ENCODE measurements around the gene NALF2.

NALF2 gene

DNA sequence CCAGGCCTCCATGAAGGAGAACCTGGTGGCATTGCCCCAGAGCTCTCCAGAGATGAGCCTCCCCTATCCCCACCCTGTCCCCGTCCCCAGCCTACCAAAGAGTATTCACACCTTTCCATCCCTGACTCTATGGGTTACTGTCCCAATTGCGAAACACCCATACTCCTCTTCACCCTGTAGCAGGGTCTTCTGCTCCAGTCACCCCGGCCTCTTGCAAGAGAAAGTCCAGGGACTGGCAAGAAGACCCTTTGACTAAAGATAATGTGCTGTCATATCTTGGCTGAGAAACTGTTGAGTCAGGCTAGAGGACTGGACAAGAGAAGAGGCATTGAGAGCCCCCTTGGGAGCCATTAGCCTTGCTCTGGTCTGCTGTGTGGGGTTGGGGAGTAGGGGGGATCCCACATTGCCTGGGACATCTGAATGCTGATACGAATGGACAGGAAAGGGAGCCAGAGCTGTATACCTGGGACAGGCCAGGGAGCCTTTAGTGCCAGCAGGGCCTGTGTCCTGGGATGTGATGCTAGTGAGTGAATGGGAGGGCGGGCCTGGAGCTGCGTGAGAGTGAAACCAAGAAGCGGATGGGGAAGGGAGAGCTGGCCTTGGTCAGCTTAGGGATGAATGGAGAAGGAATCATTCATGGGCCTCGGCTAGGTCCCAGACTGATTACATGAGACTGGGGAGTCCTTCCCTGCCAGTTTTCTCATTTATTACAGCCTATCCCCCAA is 27.1 kb downstream of the NALF2 start:
- CTCF ChIA-PET: interaction anchor here (0.6 to 1.3 kb wide), 2 partner anchors 11 to 610 kb away, joined by 3 read pairs; no protein-coding TSS in a partner anchor
- Histone ChIP-seq H3K27ac (ENCODE audit: extremely low read depth, low read depth, low read length) (no peak overlapping the region), H3K4me1 (ENCODE audit: control insufficient read depth, insufficient read depth, low read length) (no peaks in the 10 kb centered on the region), H3K9me3 (ENCODE audit: control insufficient read depth, insufficient read depth, low read depth, low read length) (peaks cover 2% of the 10 kb centered on the region; the same call in 1 of the 2 replicates), H3K36me3 (ENCODE audit: control insufficient read depth in 2 of 2, insufficient read depth in 1 of 2, low read length in 2 of 2) (no peaks in the 10 kb centered on the region), H3K4me3 (ENCODE audit: low read depth, low read length) (no peak overlapping the region)
- POLR2A ChIA-PET: interaction anchor here (0.5 kb wide), 1 partner anchor 104 kb away, joined by 3 read pairs; no protein-coding TSS in a partner anchor
- TF ChIP-seq, protein P1, sequence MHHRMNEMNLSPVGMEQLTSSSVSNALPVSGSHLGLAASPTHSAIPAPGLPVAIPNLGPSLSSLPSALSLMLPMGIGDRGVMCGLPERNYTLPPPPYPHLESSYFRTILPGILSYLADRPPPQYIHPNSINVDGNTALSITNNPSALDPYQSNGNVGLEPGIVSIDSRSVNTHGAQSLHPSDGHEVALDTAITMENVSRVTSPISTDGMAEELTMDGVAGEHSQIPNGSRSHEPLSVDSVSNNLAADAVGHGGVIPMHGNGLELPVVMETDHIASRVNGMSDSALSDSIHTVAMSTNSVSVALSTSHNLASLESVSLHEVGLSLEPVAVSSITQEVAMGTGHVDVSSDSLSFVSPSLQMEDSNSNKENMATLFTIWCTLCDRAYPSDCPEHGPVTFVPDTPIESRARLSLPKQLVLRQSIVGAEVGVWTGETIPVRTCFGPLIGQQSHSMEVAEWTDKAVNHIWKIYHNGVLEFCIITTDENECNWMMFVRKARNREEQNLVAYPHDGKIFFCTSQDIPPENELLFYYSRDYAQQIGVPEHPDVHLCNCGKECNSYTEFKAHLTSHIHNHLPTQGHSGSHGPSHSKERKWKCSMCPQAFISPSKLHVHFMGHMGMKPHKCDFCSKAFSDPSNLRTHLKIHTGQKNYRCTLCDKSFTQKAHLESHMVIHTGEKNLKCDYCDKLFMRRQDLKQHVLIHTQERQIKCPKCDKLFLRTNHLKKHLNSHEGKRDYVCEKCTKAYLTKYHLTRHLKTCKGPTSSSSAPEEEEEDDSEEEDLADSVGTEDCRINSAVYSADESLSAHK (tag by site-specific recombination; IDR thresholded peaks at IDR 0.05): no peak
- TF ChIP-seq, protein P2, sequence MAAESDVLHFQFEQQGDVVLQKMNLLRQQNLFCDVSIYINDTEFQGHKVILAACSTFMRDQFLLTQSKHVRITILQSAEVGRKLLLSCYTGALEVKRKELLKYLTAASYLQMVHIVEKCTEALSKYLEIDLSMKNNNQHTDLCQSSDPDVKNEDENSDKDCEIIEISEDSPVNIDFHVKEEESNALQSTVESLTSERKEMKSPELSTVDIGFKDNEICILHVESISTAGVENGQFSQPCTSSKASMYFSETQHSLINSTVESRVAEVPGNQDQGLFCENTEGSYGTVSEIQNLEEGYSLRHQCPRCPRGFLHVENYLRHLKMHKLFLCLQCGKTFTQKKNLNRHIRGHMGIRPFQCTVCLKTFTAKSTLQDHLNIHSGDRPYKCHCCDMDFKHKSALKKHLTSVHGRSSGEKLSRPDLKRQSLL (tag by site-specific recombination; IDR thresholded peaks at IDR 0.05): no peak
- no peak for TF ChIP-seq ZNF548 (tag by site-specific recombination; IDR thresholded peaks at IDR 0.05)
- TF ChIP-seq ZBTB48 (tag by site-specific recombination; IDR thresholded peaks at IDR 0.05): no peak
- TF ChIP-seq ZNF248 (tag by site-specific recombination; IDR thresholded peaks at IDR 0.05): no peak
- TF ChIP-seq ZNF335 (tag by site-specific recombination; conservative IDR thresholded peaks at IDR 0.05): no peak
- no peak for TF ChIP-seq ZNF664 (tag by site-specific recombination; IDR thresholded peaks at IDR 0.05)
- TF ChIP-seq, protein P3, sequence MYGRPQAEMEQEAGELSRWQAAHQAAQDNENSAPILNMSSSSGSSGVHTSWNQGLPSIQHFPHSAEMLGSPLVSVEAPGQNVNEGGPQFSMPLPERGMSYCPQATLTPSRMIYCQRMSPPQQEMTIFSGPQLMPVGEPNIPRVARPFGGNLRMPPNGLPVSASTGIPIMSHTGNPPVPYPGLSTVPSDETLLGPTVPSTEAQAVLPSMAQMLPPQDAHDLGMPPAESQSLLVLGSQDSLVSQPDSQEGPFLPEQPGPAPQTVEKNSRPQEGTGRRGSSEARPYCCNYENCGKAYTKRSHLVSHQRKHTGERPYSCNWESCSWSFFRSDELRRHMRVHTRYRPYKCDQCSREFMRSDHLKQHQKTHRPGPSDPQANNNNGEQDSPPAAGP (tag by site-specific recombination; IDR thresholded peaks at IDR 0.05): no peak
- TF ChIP-seq, protein P4, sequence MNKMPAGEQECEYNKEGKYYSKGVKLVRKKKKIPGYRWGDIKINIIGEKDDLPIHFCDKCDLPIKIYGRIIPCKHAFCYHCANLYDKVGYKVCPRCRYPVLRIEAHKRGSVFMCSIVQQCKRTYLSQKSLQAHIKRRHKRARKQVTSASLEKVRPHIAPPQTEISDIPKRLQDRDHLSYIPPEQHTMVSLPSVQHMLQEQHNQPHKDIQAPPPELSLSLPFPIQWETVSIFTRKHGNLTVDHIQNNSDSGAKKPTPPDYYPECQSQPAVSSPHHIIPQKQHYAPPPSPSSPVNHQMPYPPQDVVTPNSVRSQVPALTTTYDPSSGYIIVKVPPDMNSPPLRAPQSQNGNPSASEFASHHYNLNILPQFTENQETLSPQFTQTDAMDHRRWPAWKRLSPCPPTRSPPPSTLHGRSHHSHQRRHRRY (tag by site-specific recombination; IDR thresholded peaks at IDR 0.05): no peak
- TF ChIP-seq, protein P5, sequence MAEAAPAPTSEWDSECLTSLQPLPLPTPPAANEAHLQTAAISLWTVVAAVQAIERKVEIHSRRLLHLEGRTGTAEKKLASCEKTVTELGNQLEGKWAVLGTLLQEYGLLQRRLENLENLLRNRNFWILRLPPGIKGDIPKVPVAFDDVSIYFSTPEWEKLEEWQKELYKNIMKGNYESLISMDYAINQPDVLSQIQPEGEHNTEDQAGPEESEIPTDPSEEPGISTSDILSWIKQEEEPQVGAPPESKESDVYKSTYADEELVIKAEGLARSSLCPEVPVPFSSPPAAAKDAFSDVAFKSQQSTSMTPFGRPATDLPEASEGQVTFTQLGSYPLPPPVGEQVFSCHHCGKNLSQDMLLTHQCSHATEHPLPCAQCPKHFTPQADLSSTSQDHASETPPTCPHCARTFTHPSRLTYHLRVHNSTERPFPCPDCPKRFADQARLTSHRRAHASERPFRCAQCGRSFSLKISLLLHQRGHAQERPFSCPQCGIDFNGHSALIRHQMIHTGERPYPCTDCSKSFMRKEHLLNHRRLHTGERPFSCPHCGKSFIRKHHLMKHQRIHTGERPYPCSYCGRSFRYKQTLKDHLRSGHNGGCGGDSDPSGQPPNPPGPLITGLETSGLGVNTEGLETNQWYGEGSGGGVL (tag by site-specific recombination; IDR thresholded peaks at IDR 0.05): no peak
- TF ChIP-seq, protein P6, sequence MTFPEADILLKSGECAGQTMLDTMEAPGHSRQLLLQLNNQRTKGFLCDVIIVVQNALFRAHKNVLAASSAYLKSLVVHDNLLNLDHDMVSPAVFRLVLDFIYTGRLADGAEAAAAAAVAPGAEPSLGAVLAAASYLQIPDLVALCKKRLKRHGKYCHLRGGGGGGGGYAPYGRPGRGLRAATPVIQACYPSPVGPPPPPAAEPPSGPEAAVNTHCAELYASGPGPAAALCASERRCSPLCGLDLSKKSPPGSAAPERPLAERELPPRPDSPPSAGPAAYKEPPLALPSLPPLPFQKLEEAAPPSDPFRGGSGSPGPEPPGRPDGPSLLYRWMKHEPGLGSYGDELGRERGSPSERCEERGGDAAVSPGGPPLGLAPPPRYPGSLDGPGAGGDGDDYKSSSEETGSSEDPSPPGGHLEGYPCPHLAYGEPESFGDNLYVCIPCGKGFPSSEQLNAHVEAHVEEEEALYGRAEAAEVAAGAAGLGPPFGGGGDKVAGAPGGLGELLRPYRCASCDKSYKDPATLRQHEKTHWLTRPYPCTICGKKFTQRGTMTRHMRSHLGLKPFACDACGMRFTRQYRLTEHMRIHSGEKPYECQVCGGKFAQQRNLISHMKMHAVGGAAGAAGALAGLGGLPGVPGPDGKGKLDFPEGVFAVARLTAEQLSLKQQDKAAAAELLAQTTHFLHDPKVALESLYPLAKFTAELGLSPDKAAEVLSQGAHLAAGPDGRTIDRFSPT (tag by site-specific recombination; IDR thresholded peaks at IDR 0.05): no peak

DNA sequence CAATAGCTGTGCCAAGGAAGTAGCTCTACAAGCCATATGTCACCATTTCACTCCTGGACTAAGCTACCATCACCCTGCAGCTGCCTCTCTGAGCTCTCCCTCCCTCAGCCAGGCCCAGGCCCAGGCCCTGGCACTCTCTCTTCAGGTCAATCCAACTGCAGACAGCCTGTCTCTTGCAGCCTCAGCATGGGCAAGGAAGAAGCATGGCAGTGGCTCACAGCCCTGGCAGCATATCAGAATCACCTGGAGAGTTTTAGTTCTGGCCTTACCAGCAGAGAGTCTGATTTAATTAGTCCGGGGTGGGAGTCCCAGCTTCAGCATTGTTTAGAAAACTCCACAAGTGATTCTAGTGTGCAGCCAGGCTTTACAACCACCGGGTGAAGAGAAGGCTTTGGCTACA is 31.5 kb downstream of the NALF2 start:
- Histone ChIP-seq H3K9me3 (ENCODE audit: control insufficient read depth, insufficient read depth, low read depth, low read length) (peaks cover 2% of the 10 kb centered on the region; the same call in 1 of the 2 replicates), H3K4me1 (ENCODE audit: control insufficient read depth, insufficient read depth, low read length) (no peaks in the 10 kb centered on the region; the same call in 1 of the 2 replicates), H3K36me3 (ENCODE audit: control insufficient read depth in 2 of 2, insufficient read depth in 1 of 2, low read length in 2 of 2) (no peaks in the 10 kb centered on the region), H3K27ac (ENCODE audit: extremely low read depth, low read depth, low read length) (no peak overlapping the region), H3K4me3 (ENCODE audit: low read depth, low read length) (no peak overlapping the region)
- ChIA-PET CTCF (interaction anchor here (0.7 to 6.7 kb wide), 2 partner anchors 11 to 496 kb away, joined by 3 to 56 read pairs; no protein-coding TSS in a partner anchor), POLR2A (no interaction called here)
- TF ChIP-seq, protein P7, sequence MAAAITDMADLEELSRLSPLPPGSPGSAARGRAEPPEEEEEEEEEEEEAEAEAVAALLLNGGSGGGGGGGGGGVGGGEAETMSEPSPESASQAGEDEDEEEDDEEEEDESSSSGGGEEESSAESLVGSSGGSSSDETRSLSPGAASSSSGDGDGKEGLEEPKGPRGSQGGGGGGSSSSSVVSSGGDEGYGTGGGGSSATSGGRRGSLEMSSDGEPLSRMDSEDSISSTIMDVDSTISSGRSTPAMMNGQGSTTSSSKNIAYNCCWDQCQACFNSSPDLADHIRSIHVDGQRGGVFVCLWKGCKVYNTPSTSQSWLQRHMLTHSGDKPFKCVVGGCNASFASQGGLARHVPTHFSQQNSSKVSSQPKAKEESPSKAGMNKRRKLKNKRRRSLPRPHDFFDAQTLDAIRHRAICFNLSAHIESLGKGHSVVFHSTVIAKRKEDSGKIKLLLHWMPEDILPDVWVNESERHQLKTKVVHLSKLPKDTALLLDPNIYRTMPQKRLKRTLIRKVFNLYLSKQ (tag by site-specific recombination; IDR thresholded peaks at IDR 0.05; ENCODE audit: borderline replicate concordance): no peak
- no peak for TF ChIP-seq ZNF654 (tag by site-specific recombination; IDR thresholded peaks at IDR 0.05; ENCODE audit: low read depth)
- no peak for TF ChIP-seq ZNF707 (tag by site-specific recombination; IDR thresholded peaks at IDR 0.05)
- TF ChIP-seq, protein P8, sequence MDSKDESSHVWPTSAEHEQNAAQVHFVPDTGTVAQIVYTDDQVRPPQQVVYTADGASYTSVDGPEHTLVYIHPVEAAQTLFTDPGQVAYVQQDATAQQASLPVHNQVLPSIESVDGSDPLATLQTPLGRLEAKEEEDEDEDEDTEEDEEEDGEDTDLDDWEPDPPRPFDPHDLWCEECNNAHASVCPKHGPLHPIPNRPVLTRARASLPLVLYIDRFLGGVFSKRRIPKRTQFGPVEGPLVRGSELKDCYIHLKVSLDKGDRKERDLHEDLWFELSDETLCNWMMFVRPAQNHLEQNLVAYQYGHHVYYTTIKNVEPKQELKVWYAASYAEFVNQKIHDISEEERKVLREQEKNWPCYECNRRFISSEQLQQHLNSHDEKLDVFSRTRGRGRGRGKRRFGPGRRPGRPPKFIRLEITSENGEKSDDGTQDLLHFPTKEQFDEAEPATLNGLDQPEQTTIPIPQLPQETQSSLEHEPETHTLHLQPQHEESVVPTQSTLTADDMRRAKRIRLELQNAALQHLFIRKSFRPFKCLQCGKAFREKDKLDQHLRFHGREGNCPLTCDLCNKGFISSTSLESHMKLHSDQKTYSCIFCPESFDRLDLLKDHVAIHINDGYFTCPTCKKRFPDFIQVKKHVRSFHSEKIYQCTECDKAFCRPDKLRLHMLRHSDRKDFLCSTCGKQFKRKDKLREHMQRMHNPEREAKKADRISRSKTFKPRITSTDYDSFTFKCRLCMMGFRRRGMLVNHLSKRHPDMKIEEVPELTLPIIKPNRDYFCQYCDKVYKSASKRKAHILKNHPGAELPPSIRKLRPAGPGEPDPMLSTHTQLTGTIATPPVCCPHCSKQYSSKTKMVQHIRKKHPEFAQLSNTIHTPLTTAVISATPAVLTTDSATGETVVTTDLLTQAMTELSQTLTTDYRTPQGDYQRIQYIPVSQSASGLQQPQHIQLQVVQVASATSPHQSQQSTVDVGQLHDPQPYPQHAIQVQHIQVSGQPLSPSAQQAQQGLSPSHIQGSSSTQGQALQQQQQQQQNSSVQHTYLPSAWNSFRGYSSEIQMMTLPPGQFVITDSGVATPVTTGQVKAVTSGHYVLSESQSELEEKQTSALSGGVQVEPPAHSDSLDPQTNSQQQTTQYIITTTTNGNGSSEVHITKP (tag by site-specific recombination; IDR thresholded peaks at IDR 0.05): no peak
